ENCODE data around the gene PHF1. TPM values are rescaled to one million over a fixed set of nuclear protein-coding genes. Genes with fewer than 3 reads are reported as not detected.
A peak's percentile ranks its signal among the peaks of the same experiment; 100 is the strongest.

Gene PHF1
- total RNA-seq, 2 donors from 2014 or later, result 51.8 to 69.8 TPM

- H3K36me3 ChIP-seq, result peaks cover 21% of the 10 kb centered on the region
- H3K27ac ChIP-seq, result peak overlapping the region; percentile 64 to 76
- peaks cover 0 to 54% of the 10 kb centered on the region in 2 donors for H3K4me1 ChIP-seq
- no peaks in the 10 kb centered on the region for H3K9me3 ChIP-seq
- no peak for DNase-seq (ENCODE audit: low spot score)
- no peak for TF ChIP-seq CTCF (IDR thresholded peaks at IDR 0.05)
- H3K27me3 ChIP-seq, result no peaks in the 10 kb centered on the region
- no peak overlapping the region for H3K4me3 ChIP-seq
These were observed 21.7 kb downstream of the PHF1 start for GRCh38 chr6:33432546-33432945.

GRCh38 chr6:33433001-33433543 lies 22.3 kb downstream of the PHF1 start:
- DNase-seq (ENCODE audit: low spot score), result no peak
- Histone ChIP-seq H3K36me3 (peaks cover 26% of the 10 kb centered on the region), H3K9me3 (no peaks in the 10 kb centered on the region), H3K4me1 (peaks cover 0 to 54% of the 10 kb centered on the region in 2 donors), H3K27ac (peak overlapping the region; percentile 64 to 76), H3K4me3 (no peak overlapping the region), H3K27me3 (no peaks in the 10 kb centered on the region)
- TF ChIP-seq CTCF (IDR thresholded peaks at IDR 0.05), result no peak

GRCh38 chr6:33433544-33434191 lies 22.9 kb downstream of the PHF1 start:
- Histone ChIP-seq H3K9me3 (no peaks in the 10 kb centered on the region), H3K4me1 (peaks cover 0 to 48% of the 10 kb centered on the region in 2 donors), H3K4me3 (no peak overlapping the region), H3K27ac (peak overlapping the region; percentile 64 to 76), H3K36me3 (peaks cover 32% of the 10 kb centered on the region), H3K27me3 (no peaks in the 10 kb centered on the region)
- TF ChIP-seq CTCF (IDR thresholded peaks at IDR 0.05), result no peak
- no peak for DNase-seq (ENCODE audit: low spot score)

- H3K27ac ChIP-seq, result no peak overlapping the region
- no peak for TF ChIP-seq CTCF (IDR thresholded peaks at IDR 0.05)
- peaks cover 33% of the 10 kb centered on the region for H3K36me3 ChIP-seq
These were observed 24.1 kb downstream of the PHF1 start for GRCh38 chr6:33434961-33435360.

GRCh38 chr6:33437666-33438065 lies 26.9 kb downstream of the PHF1 start:
- H3K36me3 ChIP-seq, result peaks cover 42% of the 10 kb centered on the region
- peaks cover 0 to 12% of the 10 kb centered on the region in 2 donors for H3K4me1 ChIP-seq
- no peaks in the 10 kb centered on the region for H3K27me3 ChIP-seq
- no peak overlapping the region for H3K4me3 ChIP-seq
- no peak overlapping the region for H3K27ac ChIP-seq
- no peaks in the 10 kb centered on the region for H3K9me3 ChIP-seq
- DNase-seq (ENCODE audit: low spot score), result no peak
- TF ChIP-seq CTCF (IDR thresholded peaks at IDR 0.05), result no peak

More at GRCh38 chr6:33434961-33435360, 24.1 kb downstream of the PHF1 start:
- DNase-seq (ENCODE audit: low spot score), result no peak
- Histone ChIP-seq H3K4me3 (no peak overlapping the region), H3K27me3 (no peaks in the 10 kb centered on the region), H3K9me3 (no peaks in the 10 kb centered on the region), H3K4me1 (peaks cover 0 to 35% of the 10 kb centered on the region in 2 donors)
